Astrocyte (in vitro differentiated cells and primary cell): Measurements from ENCODE around the gene ZNF83. TPM values are rescaled to one million over a fixed set of nuclear protein-coding genes. Genes with fewer than 3 reads are reported as not detected.

ENCODE experiments used
- DNase-seq: peaks from one replicate; pipeline ENCODE4 v3.0.0-alpha.2; 2010; ENCODE audit warnings: low read depth
- FAIRE-seq: peaks from 2 replicates; lab custom pipeline; 2011; peaks lifted over from hg19 to GRCh38; lab: Jason Lieb, UNC
- H2AFZ ChIP-seq: 2 replicates; pipeline ENCODE4 v1.6.0; 2012; ENCODE audit warnings: low read depth, low read length, inconsistent platforms
- H3K27ac ChIP-seq: 2 replicates; pipeline ENCODE4 v1.5.1; 2011; ENCODE audit warnings: low read depth, low read length, inconsistent platforms
- H3K27me3 ChIP-seq: 2 replicates; pipeline ENCODE4 v1.6.0; 2011; ENCODE audit warnings: low read length, inconsistent platforms; ENCODE audit not compliant: insufficient read depth
- H3K36me3 ChIP-seq: 2 replicates; pipeline ENCODE4 v1.5.1; 2011; ENCODE audit warnings: low read length, inconsistent platforms; ENCODE audit not compliant: insufficient read depth
- H3K4me1 ChIP-seq: 2 replicates; pipeline ENCODE4 v1.5.1; 2011; ENCODE audit warnings: low read length, inconsistent platforms; ENCODE audit not compliant: insufficient read depth
- H3K4me2 ChIP-seq: 2 replicates; pipeline ENCODE4 v1.6.0; 2012; ENCODE audit warnings: low read length, inconsistent platforms
- H3K4me3 ChIP-seq: 2 replicates; pipeline ENCODE4 v1.5.1; 2011; ENCODE audit warnings: low read depth, mild to moderate bottlenecking, low read length, inconsistent platforms; ENCODE audit not compliant: insufficient read depth
- H3K79me2 ChIP-seq: 2 replicates; pipeline ENCODE4 v1.6.0; 2012; ENCODE audit warnings: mild to moderate bottlenecking, low read length, inconsistent platforms; ENCODE audit not compliant: insufficient read depth
- H3K9ac ChIP-seq: 2 replicates; pipeline ENCODE4 v1.6.0; 2012; ENCODE audit warnings: mild to moderate bottlenecking, low read length, inconsistent platforms
- H3K9me3 ChIP-seq: 2 replicates; pipeline ENCODE4 v1.5.1; 2012; ENCODE audit warnings: low read depth, mild to moderate bottlenecking, low read length, inconsistent platforms; ENCODE audit not compliant: insufficient read depth
- H4K20me1 ChIP-seq: 2 replicates; pipeline ENCODE4 v1.6.0; 2012; ENCODE audit warnings: low read length, inconsistent platforms; ENCODE audit not compliant: insufficient read depth
- H3K27ac Mint-ChIP-seq: one replicate; pipeline ENCODE4 v1.8.0; 2021; ENCODE audit warnings: mild to moderate bottlenecking, mixed read lengths; ENCODE audit not compliant: unreplicated experiment
- H3K27me3 Mint-ChIP-seq: one replicate; pipeline ENCODE4 v1.8.0; 2021; ENCODE audit warnings: low read depth, mixed read lengths; ENCODE audit not compliant: unreplicated experiment
- H3K36me3 Mint-ChIP-seq: one replicate; pipeline ENCODE4 v1.8.0; 2021; ENCODE audit warnings: low read depth, mixed read lengths; ENCODE audit not compliant: unreplicated experiment
- H3K4me1 Mint-ChIP-seq: one replicate; pipeline ENCODE4 v1.8.0; 2021; ENCODE audit warnings: low read depth, mixed read lengths; ENCODE audit not compliant: unreplicated experiment
- H3K4me3 Mint-ChIP-seq: one replicate; pipeline ENCODE4 v1.8.0; 2021; ENCODE audit warnings: mild to moderate bottlenecking, moderate library complexity, mixed read lengths; ENCODE audit not compliant: unreplicated experiment
- H3K9me3 Mint-ChIP-seq: one replicate; pipeline ENCODE4 v1.8.0; 2021; ENCODE audit warnings: mild to moderate bottlenecking, mixed read lengths; ENCODE audit not compliant: unreplicated experiment
- EZH2 ChIP-seq: IDR thresholded peaks from 2 replicates; pipeline ENCODE4 v1.6.1; 2012; ENCODE audit warnings: mild to moderate bottlenecking, low read length, inconsistent platforms; ENCODE audit not compliant: insufficient read depth
- total RNA-seq: library from RNA; stranded (reverse); gene quantifications from 2 replicates; pipeline ENCODE4 v1.2.1, GENCODE V29; 2021
- TF ChIP-seq, protein P1 (sequence below): IDR thresholded peaks from 2 replicates; pipeline ENCODE4 v1.5.1; 2011; ENCODE audit warnings: low read depth, mild to moderate bottlenecking, inconsistent platforms, low read length, moderate library complexity; ENCODE audit not compliant: insufficient read depth

The ZNF83 gene
- total RNA-seq, 1 donor from 2014 or later, result 35.4 TPM

DNA sequence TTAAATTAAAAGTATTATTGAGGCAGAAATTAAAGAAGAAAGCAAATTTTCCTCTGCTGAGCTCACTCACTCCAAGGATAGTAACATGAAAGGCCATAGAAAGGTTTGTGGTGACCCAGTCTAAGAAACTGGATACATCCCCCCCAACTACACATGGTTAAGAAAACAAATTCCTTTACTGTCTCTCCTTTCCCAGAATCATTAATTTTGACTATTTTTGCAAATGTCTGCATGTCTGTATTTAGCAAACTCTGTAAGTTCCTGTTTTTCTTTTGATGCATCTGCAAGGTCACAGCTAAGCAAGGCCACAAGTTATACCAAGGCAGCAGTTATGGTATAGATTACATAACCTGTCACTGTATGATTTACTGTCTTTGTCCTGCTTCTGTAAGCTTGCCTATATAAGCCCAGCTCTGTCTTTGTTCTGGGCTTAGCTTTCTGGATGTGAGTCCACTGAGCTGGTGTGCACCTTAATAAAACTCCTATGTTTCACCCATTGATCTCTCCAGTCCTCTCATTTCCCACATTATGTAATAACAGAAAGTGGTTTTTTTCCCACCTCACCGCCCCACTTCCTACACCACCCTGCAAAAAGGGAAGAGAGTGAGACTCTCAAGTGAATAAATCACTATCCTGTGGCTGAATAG is 8.5 kb upstream of the ZNF83 start:
- DNase-seq (peak; percentile 65), FAIRE-seq (no peak)
- Histone ChIP-seq H3K27me3 (no peaks in the 10 kb centered on the region), H3K4me3 (no peak overlapping the region), H3K9ac (no peak overlapping the region), H2AFZ (no peak overlapping the region), H3K79me2 (no peaks in the 10 kb centered on the region), H3K27ac (no peak overlapping the region), H3K4me2 (no peak overlapping the region), H3K36me3 (peaks cover 3% of the 10 kb centered on the region), H3K9me3 (no peaks in the 10 kb centered on the region), H3K4me1 (peaks cover 9% of the 10 kb centered on the region), H4K20me1 (no peaks in the 10 kb centered on the region)
- Mint-ChIP-seq H3K27me3 (no peaks in the 10 kb centered on the region), H3K9me3 (peaks cover 8% of the 10 kb centered on the region), H3K4me3 (no peak overlapping the region), H3K36me3 (peaks cover 16% of the 10 kb centered on the region), H3K4me1 (peaks cover 26% of the 10 kb centered on the region), H3K27ac (no peak overlapping the region)
- TF ChIP-seq, protein P1, sequence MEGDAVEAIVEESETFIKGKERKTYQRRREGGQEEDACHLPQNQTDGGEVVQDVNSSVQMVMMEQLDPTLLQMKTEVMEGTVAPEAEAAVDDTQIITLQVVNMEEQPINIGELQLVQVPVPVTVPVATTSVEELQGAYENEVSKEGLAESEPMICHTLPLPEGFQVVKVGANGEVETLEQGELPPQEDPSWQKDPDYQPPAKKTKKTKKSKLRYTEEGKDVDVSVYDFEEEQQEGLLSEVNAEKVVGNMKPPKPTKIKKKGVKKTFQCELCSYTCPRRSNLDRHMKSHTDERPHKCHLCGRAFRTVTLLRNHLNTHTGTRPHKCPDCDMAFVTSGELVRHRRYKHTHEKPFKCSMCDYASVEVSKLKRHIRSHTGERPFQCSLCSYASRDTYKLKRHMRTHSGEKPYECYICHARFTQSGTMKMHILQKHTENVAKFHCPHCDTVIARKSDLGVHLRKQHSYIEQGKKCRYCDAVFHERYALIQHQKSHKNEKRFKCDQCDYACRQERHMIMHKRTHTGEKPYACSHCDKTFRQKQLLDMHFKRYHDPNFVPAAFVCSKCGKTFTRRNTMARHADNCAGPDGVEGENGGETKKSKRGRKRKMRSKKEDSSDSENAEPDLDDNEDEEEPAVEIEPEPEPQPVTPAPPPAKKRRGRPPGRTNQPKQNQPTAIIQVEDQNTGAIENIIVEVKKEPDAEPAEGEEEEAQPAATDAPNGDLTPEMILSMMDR, result no peak
- TF ChIP-seq EZH2, result no peak

DNA sequence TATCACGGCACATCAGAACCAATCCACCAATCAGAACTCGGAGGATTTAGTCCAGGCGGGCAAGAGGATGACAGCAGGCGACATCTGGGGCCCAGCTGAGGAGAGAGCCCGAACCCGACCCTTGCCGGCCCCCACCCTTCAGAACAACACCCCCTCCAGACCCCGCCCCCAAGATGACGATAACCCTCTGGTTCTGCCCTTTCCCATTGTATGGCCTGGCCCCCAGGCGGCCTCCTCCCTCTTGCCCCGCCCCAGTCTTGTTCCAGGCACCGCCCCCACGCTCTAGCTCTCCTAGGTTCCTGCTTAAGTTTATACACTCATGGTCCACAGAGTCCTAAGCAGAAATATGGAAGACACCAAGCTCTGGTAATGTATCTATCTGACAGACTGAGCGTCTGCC is 2.8 kb upstream of the ZNF83 start:
- H3K4me3 ChIP-seq, result no peak overlapping the region
- no peak for DNase-seq
- H3K9ac ChIP-seq, result no peak overlapping the region
- no peaks in the 10 kb centered on the region for H3K9me3 ChIP-seq
- Mint-ChIP-seq H3K27me3 (no peaks in the 10 kb centered on the region), H3K4me3 (no peak overlapping the region), H3K27ac (no peak overlapping the region), H3K9me3 (peaks cover 2% of the 10 kb centered on the region), H3K36me3 (peaks cover 7% of the 10 kb centered on the region), H3K4me1 (peaks cover 14% of the 10 kb centered on the region)
- H3K79me2 ChIP-seq, result peaks cover 6% of the 10 kb centered on the region
- H3K4me2 ChIP-seq, result no peak overlapping the region
- TF ChIP-seq, protein P1, result no peak
- no peak for TF ChIP-seq EZH2
- no peak overlapping the region for H2AFZ ChIP-seq
- no peak for FAIRE-seq
- no peaks in the 10 kb centered on the region for H3K27me3 ChIP-seq
- no peaks in the 10 kb centered on the region for H4K20me1 ChIP-seq
- H3K27ac ChIP-seq, result no peak overlapping the region
- no peaks in the 10 kb centered on the region for H3K36me3 ChIP-seq
- peaks cover 6% of the 10 kb centered on the region for H3K4me1 ChIP-seq

DNA sequence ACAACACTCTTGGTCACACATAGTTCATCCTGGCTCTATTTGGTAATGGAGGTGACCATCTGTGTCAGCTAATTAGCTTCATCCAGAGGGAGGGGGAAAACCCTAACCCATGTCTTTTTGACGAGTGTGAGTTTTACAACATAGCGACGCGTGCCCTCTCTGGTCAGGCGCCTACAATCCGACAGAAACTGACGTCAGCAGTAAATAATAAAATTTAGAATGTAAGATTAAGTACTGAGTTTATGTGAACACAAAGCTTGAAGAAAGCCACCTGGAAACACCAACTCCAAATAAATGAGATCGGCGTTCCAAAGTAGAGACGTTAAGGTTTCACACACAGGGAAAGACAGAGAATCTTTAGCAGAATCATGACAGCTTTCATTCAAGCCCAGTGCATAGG is 1.8 kb upstream of the ZNF83 start:
- Histone ChIP-seq H3K27me3 (no peaks in the 10 kb centered on the region), H3K9me3 (no peaks in the 10 kb centered on the region), H3K79me2 (peaks cover 6% of the 10 kb centered on the region), H3K9ac (no peak overlapping the region), H3K4me1 (peaks cover 6% of the 10 kb centered on the region), H4K20me1 (no peaks in the 10 kb centered on the region), H3K36me3 (no peaks in the 10 kb centered on the region), H3K27ac (no peak overlapping the region), H2AFZ (no peak overlapping the region), H3K4me3 (no peak overlapping the region), H3K4me2 (no peak overlapping the region)
- Mint-ChIP-seq H3K36me3 (peaks cover 4% of the 10 kb centered on the region), H3K4me1 (peaks cover 19% of the 10 kb centered on the region), H3K27ac (no peak overlapping the region), H3K4me3 (no peak overlapping the region), H3K9me3 (no peaks in the 10 kb centered on the region), H3K27me3 (no peaks in the 10 kb centered on the region)
- no peak for FAIRE-seq
- no peak for TF ChIP-seq EZH2
- TF ChIP-seq, protein P1, result no peak
- no peak for DNase-seq
